GM12878 (cell line): ENCODE measurements around the gene SH3GL3. TPM values are rescaled to one million over a fixed set of nuclear protein-coding genes. Genes with fewer than 3 reads are reported as not detected.

ENCODE experiments used
- ATAC-seq: fragments of 200-7000 bp; cut with Tn5 transposase; 3 replicates; pipeline ENCODE4 v1.9.1; 2020; ENCODE audit warnings: mild to moderate bottlenecking, moderate library complexity
- BruUV-seq: library from RNA; stranded (reverse); fragments of 400-500 nt; replicated peaks from 2 replicates; lab custom pipeline; 2021; lab: Mats Ljungman, UMichigan
- CTCF ChIA-PET: fragments of 300-600 bp; sonication (Branson Sonifier 250); formaldehyde crosslinking; extraction: SDS; loops from one replicate; lab custom pipeline; 2021; ENCODE audit warnings: inconsistent platforms; lab: Yijun Ruan, JAX
- POLR2A ChIA-PET: fragments of 350-600 bp; formaldehyde crosslinking; extraction: SDS; loops from one replicate; lab custom pipeline; 2021; ENCODE audit warnings: inconsistent platforms; lab: Charles Lee
- RAD21 ChIA-PET: fragments of 300-600 bp; sonication (Branson Sonifier 250); formaldehyde crosslinking; loops from one replicate; lab custom pipeline; 2023; ENCODE audit warnings: antibody characterized with exemption; ENCODE audit not compliant: unreplicated experiment; lab: Charles Lee
- SMC1A ChIA-PET: fragments of 300-600 bp; sonication (Branson Sonifier 250); formaldehyde crosslinking; loops from one replicate; lab custom pipeline; 2023; ENCODE audit not compliant: unreplicated experiment, uncharacterized antibody; lab: Charles Lee
- DNase-seq: peaks from one replicate; pipeline ENCODE4 v3.0.0-alpha.2; 2011; ENCODE audit warnings: low read depth, low spot score
- FAIRE-seq: peaks from 3 replicates; lab custom pipeline; 2011; peaks lifted over from hg19 to GRCh38; lab: Jason Lieb, UNC
- H2AFZ ChIP-seq: 2 replicates; pipeline ENCODE4 v1.6.0; 2011; ENCODE audit warnings: low read depth, low read length, control low read depth; ENCODE audit not compliant: control insufficient read depth
- H3K27ac ChIP-seq: 2 replicates; pipeline ENCODE4 v1.5.1; 2011; ENCODE audit warnings: control low read depth; ENCODE audit not compliant: control insufficient read depth, insufficient read depth
- H3K27me3 ChIP-seq, 2 experiments: replicated peaks in 1 of 2; 2 replicates each; pipeline versions ENCODE4 v1.6.0 to v1.6.1; 2011; ENCODE audit warnings: low read length in 1 of 2; ENCODE audit not compliant: control insufficient read depth in 2 of 2, insufficient read depth in 2 of 2
- H3K36me3 ChIP-seq, 2 experiments: 2 replicates each; pipeline ENCODE4 v1.5.1; 2011; ENCODE audit warnings: low read length in 1 of 2; ENCODE audit not compliant: control insufficient read depth in 2 of 2, insufficient read depth in 2 of 2
- H3K4me1 ChIP-seq: 2 replicates; pipeline ENCODE4 v1.6.1; 2011; ENCODE audit warnings: mild to moderate bottlenecking, low read length, moderate library complexity, mixed read lengths; ENCODE audit not compliant: control insufficient read depth, insufficient read depth
- H3K4me2 ChIP-seq: 2 replicates; pipeline ENCODE4 v1.6.0; 2011; ENCODE audit warnings: control low read depth; ENCODE audit not compliant: control insufficient read depth, insufficient read depth
- H3K4me3 ChIP-seq: fragments of 200-600 bp; sonication (generic); 2 replicates; pipeline ENCODE4 v1.5.1; 2016
- H3K79me2 ChIP-seq: 2 replicates; pipeline ENCODE4 v1.6.0; 2011; ENCODE audit warnings: low read length; ENCODE audit not compliant: control insufficient read depth, insufficient read depth
- H3K9ac ChIP-seq: 2 replicates; pipeline ENCODE4 v1.8.0; 2011; ENCODE audit warnings: low read length, control low read depth, mixed read lengths; ENCODE audit not compliant: control insufficient read depth, insufficient read depth
- H3K9me3 ChIP-seq: replicated peaks from 3 replicates; pipeline ENCODE4 v1.5.1; 2011; ENCODE audit warnings: mild to moderate bottlenecking, low read length; ENCODE audit not compliant: control insufficient read depth, insufficient read depth
- H4K20me1 ChIP-seq: 2 replicates; pipeline ENCODE4 v1.6.0; 2011; ENCODE audit not compliant: control insufficient read depth, insufficient read depth
- BRCA1 ChIP-seq: IDR thresholded peaks from 2 replicates; pipeline ENCODE4 v1.6.1; 2011; ENCODE audit warnings: low read depth, low read length, improper control_type of control experiment
- CHD1 ChIP-seq: IDR thresholded peaks from 2 replicates; pipeline ENCODE4 v1.6.1; 2012; ENCODE audit warnings: low read depth, low read length, improper control_type of control experiment
- IKZF1 ChIP-seq: fragments of 450-650 bp; conservative IDR thresholded peaks from 2 replicates; pipeline ENCODE4 v1.6.1; 2017; ENCODE audit warnings: antibody characterized with exemption, mild to moderate bottlenecking
- NBN ChIP-seq: fragments of 450-650 bp; IDR thresholded peaks from 2 replicates; pipeline ENCODE4 v1.6.1; 2016
- SP1 ChIP-seq: IDR thresholded peaks from one replicate; pipeline ENCODE4 v1.6.1; 2011; ENCODE audit warnings: low read depth, low read length
- TCF12 ChIP-seq: IDR thresholded peaks from 2 replicates; pipeline ENCODE4 v1.6.1; 2011; ENCODE audit warnings: low read depth, mild to moderate bottlenecking, low read length
- WGBS: methylation state at CpG from one replicate; pipeline ENCODE4 v1.1.6; 2016; ENCODE audit warnings: low lambda C conversion rate; ENCODE audit not compliant: insufficient replicate concordance, insufficient coverage; ENCODE audit errors: missing lambda C conversion rate; 5-methylcytosine and 5-hydroxymethylcytosine counted together
- in situ Hi-C: fragments of 300-500 bp; cut with MboI; formaldehyde crosslinking; loops from 9 replicates; pipeline ENCODE4 v1.14.3; 2018; ENCODE audit warnings: mixed read lengths
- intact Hi-C: fragments of 100-400 bp; cut with micrococcal nuclease; formaldehyde crosslinking; loops from one replicate; pipeline ENCODE4 v1.14.2; 2022; ENCODE audit not compliant: unreplicated experiment
- polyA plus RNA-seq, 11 experiments: library from polyadenylated mRNA; depleted of rRNA in 4 of 11; unstranded in 6 of 11; stranded (reverse) in 5 of 11; fragments of >200 nt; fragmentation: Nextera tagmentation in 4 of 11; fragmentation: Illumina TruSeq in 1 of 11; extraction: Ambion mirVana in 4 of 11; extraction: Trizol in 1 of 11; gene quantifications; 1 replicate in 1 of 11; 2 replicates in 10 of 11; pipeline versions ENCODE4 v1.2.1 to v1.2.3, GENCODE V29; 2011 to 2016; ENCODE audit warnings: inconsistent platforms in 2 of 11, missing spikeins in 2 of 11, low read depth in 1 of 11
- total RNA-seq, 4 experiments: library from RNA; depleted of rRNA in 3 of 4; stranded (reverse); fragments of >200 nt in 3 of 4; fragmentation: Illumina TruSeq in 1 of 4; extraction: Trizol in 1 of 4; gene quantifications; 2 replicates each; pipeline versions ENCODE4 v1.2.1 to v1.2.3, GENCODE V29; 2013 to 2021
- TF ChIP-seq, protein P1 (sequence below): fragments of 450-650 bp; IDR thresholded peaks from 2 replicates; pipeline ENCODE4 v1.6.1; 2017; ENCODE audit warnings: antibody characterized with exemption, mild to moderate bottlenecking, moderate library complexity

The SH3GL3 gene
- total and polyA plus RNA-seq, 10 of the 15 experiments (the other 5 are each of a cell fraction or from before 2014, with no cell fraction given), result not detected

DNA sequence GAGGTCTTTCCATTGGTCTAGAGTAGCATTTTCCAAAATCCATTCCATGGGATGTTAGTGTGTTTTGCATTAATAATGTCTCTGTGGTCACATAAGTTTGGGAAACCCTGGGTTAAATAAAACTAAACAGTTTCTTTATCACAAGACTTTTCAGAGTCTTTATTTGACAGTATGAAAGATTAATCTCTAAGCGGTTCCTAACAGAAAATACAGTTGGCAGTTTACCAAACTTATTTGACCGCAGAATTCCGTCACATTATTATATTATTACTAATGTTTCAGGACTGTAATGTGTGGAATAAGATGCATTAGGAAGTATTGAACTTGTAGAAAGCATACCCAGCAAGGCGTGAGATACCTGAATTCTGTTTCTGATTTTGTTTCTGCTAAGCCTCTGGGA, 135.2 kb downstream of the SH3GL3 start:
- H3K4me2 ChIP-seq, result no peak overlapping the region
- H2AFZ ChIP-seq, result no peak overlapping the region
- TF ChIP-seq SP1 (no peak), CHD1 (no peak), IKZF1 (no peak), TCF12 (no peak), NBN (no peak), BRCA1 (no peak)
- TF ChIP-seq, protein P1, sequence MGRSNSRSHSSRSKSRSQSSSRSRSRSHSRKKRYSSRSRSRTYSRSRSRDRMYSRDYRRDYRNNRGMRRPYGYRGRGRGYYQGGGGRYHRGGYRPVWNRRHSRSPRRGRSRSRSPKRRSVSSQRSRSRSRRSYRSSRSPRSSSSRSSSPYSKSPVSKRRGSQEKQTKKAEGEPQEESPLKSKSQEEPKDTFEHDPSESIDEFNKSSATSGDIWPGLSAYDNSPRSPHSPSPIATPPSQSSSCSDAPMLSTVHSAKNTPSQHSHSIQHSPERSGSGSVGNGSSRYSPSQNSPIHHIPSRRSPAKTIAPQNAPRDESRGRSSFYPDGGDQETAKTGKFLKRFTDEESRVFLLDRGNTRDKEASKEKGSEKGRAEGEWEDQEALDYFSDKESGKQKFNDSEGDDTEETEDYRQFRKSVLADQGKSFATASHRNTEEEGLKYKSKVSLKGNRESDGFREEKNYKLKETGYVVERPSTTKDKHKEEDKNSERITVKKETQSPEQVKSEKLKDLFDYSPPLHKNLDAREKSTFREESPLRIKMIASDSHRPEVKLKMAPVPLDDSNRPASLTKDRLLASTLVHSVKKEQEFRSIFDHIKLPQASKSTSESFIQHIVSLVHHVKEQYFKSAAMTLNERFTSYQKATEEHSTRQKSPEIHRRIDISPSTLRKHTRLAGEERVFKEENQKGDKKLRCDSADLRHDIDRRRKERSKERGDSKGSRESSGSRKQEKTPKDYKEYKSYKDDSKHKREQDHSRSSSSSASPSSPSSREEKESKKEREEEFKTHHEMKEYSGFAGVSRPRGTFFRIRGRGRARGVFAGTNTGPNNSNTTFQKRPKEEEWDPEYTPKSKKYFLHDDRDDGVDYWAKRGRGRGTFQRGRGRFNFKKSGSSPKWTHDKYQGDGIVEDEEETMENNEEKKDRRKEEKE, result no peak
- no peak overlapping the region for H3K4me3 ChIP-seq
- H4K20me1 ChIP-seq, result no peaks in the 10 kb centered on the region
- in situ Hi-C loops, result no loop called here
- POLR2A ChIA-PET, result no interaction called here
- RAD21 ChIA-PET, result no interaction called here
- H3K27me3 ChIP-seq, result peaks cover 0 to 5% of the 10 kb centered on the region in 2 experiments; a peak in 2 of 4 replicates
- CTCF ChIA-PET, result no interaction called here
- DNase-seq (no peak), ATAC-seq (no peak), FAIRE-seq (no peak)
- SMC1A ChIA-PET, result interaction anchor here (1.1 kb wide), 1 partner anchor 115 kb away, joined by 3 read pairs; no protein-coding TSS in a partner anchor
- H3K9ac ChIP-seq, result no peak overlapping the region
- no peaks in the 10 kb centered on the region for H3K79me2 ChIP-seq
- no peaks in the 10 kb centered on the region for H3K36me3 ChIP-seq
- WGBS, result 41% methylated on average over 4 of the region's 4 CpGs
- BruUV-seq, result no TSS peak
- no peaks in the 10 kb centered on the region for H3K9me3 ChIP-seq
- no peak overlapping the region for H3K27ac ChIP-seq
- intact Hi-C loops, result no loop called here
- H3K4me1 ChIP-seq, result no peaks in the 10 kb centered on the region
